Measurements from ENCODE around the gene LDLRAD2.

GRCh38 chr1:21770201-21770600, 41.9 kb upstream of the LDLRAD2 start:
- no peak for TF ChIP-seq POLR2A (IDR thresholded peaks at IDR 0.05)
- no peak for TF ChIP-seq CTCF (IDR thresholded peaks at IDR 0.05 in 4 of 5, conservative IDR thresholded peaks at IDR 0.05 in 1 of 5)

Data from gastrocnemius medialis (tissue), 4 donors.